GM19043 (cell line): ENCODE results near the gene KHK.
"Not testable (repeated sequence)": the region's sequence is repeated elsewhere in the genome, so short reads cannot be mapped to it uniquely, and the experiment has no call there.

Experiments used
- ATAC-seq: cut with Tn5 transposase; IDR thresholded peaks from one replicate; pipeline ENCODE4 v1.9.1; 2021; ENCODE audit warnings: low read depth; ENCODE audit not compliant: unreplicated experiment

KHK gene

DNA sequence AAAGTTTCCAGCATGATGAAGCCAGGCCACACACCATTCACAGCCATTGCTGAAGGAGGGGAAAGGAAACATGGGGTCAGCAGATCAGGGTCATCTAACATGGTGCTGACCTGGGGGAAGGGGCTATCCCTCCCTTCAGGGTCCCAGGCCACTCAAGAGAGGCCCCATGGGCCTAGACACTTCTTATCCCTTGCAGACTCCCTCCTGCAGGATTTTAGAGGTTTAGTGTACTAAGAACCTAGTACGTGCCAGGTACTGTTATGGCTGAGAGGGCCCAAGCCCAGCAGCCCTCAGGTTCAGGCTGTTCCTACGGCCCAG, 8.8 kb downstream of the KHK start:
- no peak for ATAC-seq

DNA sequence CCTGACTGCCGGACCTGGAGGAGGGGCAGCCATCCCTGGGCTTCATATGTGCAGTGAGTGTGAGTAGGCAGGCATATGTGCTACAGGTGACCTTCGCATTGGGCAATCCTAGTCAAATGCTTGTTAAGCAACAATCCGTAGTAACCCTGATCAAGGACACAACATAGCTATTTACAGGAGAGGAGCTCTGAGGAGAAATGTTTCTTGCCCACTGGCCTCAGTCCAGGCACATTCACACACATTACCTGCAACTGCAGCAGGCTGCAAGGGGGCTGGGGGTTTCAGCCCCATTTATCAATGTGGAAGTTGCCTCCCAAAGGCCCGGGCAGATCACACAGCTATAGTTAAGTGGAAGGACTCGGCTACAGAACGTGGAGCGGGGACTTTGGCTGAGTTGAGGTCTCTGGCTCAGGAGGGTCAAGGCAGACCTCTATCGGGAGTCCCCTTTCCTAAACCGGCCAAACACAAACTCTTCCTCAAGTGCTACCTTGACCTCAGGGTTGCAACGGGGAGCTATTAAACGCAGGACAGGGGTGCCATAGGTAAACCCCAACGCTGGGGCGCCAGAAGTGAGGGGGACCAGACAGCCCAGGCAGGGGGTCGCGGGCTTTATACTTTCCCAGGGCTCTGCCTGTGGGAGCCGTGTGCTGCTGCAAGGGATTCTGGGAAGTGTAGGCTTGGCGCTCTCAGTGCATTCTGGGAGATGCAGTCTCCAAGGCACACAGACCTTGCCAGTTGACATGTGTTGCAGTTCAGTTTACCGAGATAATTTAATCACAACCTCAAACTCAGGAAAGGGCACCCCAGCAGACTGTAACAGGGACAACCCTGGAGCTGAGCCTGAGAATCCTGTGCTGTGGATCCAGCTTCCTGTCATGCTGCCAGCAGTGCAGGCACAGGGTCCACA, 9.4 kb downstream of the KHK start:
- no peak for ATAC-seq

DNA sequence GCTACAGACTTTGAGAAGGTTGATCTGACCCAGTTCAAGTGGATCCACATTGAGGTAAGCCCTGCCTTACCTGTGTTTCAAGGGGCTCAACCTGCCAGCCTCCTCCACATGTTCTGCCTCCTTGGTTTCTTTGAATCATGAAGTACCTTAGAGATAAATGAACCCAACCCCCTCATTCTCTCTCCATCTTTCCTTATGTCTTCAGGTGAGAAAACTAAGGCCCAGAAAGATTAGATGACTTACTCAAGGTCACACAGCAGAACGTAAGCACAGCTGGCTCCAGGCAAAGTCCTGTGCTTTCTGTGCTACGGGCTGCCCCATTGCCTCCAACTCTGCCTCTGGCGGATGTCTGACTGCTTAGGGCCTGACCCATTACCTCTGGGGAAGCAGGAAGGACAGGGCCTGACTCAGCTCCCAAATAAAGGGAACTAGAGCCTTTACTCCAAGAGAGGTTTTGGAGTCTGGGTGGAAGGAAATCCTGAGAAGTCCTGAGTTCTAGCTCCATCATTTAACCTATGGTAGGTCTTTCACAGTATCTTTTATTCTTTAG, 10.3 kb downstream of the KHK start:
- no peak for ATAC-seq

DNA sequence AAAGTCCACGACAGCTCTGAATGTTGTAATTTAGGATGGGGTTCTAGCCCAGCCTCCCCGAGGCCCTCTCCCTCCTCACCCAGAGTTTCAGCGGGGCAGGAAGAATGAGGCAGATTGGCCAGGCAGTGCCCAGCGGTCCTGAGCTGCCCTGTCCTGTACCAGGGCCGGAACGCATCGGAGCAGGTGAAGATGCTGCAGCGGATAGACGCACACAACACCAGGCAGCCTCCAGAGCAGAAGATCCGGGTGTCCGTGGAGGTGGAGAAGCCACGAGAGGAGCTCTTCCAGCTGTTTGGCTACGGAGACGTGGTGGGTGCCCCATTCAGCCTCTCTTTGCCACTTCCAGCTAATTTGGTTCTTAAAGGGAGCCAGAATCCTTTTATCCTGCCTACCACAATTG, 10.8 kb downstream of the KHK start:
- ATAC-seq: no peak

DNA sequence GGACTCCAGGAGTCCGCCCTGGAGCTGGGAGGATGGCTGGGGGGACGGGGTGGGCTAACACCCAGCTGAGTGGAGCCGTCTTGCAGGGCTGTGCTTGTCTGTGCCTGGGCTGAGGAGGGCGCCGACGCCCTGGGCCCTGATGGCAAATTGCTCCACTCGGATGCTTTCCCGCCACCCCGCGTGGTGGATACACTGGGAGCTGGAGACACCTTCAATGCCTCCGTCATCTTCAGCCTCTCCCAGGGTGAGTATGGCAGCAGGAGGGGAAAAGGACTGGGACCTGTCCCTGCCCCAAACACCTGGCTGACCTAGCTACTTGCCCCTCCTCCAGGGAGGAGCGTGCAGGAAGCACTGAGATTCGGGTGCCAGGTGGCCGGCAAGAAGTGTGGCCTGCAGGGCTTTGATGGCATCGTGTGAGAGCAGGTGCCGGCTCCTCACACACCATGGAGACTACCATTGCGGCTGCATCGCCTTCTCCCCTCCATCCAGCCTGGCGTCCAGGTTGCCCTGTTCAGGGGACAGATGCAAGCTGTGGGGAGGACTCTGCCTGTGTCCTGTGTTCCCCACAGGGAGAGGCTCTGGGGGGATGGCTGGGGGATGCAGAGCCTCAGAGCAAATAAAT, 12.9 kb downstream of the KHK start:
- no peak for ATAC-seq

DNA sequence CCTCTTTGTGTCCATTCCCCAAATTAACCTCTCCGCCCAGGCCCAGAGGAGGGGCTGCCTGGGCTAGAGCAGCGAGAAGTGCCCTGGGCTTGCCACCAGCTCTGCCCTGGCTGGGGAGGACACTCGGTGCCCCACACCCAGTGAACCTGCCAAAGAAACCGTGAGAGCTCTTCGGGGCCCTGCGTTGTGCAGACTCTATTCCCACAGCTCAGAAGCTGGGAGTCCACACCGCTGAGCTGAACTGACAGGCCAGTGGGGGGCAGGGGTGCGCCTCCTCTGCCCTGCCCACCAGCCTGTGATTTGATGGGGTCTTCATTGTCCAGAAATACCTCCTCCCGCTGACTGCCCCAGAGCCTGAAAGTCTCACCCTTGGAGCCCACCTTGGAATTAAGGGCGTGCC, 13.5 kb downstream of the KHK start:
- no peak for ATAC-seq

DNA sequence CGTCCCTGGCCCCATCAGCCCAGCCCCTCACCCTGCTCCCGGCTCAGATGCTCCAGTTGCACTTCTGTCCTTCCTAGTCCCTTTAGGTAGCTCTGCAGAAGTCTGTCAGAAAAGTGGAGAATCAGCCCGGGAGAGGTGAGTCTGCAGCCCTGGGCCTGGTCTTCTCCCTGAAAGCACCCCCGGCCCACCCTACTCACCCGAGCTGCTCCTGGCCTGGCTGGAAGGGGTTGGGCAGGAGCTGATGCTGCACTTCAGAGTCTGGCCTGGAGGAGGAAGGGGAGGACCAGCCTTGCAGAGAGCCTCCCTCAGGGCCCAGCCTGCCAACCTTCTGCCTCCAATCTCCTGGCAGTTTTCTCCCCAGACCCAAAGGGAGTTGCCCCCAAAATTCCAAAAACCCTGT, 15.8 kb downstream of the KHK start:
- ATAC-seq: no peak

DNA sequence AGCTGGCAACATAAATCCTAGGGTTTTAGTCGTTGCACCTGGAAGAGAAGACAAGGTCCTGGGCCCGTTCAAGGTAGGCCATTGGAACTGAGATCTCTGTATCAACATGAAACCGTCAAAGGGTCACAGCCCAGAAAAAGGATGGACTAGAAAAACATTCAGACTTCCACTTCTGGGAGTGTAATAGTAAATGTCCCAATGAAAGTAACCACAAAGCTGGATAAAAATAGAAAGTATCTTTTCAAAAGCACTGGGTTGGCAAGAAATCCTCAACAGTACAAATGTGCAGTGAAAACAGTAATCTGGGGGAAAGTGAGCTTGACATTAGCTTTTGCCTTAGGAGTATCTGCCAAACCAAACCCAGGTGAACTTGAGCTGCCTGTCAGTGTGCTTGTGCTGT, 19.4 kb downstream of the KHK start:
- no peak for ATAC-seq

DNA sequence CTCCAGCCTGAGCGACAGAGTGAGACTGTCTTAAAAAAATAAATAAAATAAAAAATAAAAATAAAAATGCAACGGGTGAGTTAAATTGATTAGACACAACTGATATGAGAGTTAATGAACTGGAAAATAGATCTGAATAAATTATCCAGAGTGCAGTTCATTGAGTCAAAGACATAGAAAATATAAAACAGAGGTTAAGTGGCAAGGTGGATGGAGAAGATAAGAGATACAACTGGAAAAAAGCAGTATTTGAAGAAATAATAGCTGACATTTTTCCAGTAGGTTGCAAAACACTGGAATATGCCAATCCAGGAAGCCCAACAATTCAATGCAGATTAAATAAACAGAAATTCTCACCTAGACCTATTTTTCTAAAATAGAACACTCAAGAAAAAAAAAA, 21.6 kb downstream of the KHK start:
- ATAC-seq: no peak

DNA sequence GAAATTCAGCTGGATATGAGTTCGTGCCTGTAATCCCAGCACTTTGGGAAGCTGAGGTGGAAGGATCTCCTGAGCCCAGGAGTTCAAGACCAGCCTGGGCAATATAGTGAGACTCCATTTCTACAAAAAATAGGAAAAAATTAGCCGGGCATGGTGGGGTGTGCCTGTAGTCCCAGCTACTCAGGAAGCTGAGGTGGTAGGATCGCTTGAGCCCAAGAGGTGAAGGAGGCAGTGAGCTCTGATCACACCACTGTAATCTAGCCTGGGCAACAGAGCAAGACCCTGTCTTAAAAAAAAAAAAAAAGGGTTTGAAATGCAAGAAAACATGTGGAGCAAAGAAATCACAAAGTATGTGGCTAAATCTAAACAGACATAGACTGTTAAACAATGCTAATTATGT, 22.5 kb downstream of the KHK start:
- no peak for ATAC-seq

DNA sequence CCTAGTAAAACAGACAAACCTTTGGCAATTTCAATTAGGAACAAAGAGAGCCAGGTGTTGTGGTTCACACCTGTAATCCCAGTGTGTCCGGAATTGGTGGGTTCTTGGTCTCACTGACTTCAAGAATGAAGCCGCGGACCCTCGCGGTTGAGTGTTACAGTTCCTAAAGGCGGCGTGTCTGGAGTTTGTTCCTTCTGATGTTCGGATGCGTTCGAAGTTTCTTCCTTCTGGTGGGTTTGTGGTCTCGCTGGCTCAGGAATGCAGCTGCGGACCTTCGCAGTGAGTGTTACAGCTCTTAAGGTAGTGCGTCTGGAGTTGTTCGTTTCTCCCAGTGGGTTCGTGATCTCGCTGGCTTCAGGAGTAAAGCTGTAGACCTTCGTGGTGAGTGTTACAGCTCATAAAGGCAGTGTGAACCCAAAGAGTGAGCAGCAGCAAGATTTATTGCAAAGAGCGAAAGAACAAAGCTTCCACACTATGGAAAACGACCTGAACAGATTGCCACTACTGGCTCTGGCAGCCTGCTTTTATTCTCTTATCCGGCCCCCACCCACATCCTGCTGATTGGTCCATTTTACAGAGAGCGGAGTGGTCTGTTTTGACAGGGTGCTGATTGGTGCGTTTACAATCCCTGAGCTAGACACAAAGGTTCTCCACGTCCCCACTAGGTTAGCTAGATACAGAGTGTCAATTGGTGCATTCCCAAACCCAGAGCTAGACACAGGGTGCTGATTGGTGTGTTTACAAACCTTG, 24.2 kb downstream of the KHK start:
- ATAC-seq: not testable (repeated sequence)

DNA sequence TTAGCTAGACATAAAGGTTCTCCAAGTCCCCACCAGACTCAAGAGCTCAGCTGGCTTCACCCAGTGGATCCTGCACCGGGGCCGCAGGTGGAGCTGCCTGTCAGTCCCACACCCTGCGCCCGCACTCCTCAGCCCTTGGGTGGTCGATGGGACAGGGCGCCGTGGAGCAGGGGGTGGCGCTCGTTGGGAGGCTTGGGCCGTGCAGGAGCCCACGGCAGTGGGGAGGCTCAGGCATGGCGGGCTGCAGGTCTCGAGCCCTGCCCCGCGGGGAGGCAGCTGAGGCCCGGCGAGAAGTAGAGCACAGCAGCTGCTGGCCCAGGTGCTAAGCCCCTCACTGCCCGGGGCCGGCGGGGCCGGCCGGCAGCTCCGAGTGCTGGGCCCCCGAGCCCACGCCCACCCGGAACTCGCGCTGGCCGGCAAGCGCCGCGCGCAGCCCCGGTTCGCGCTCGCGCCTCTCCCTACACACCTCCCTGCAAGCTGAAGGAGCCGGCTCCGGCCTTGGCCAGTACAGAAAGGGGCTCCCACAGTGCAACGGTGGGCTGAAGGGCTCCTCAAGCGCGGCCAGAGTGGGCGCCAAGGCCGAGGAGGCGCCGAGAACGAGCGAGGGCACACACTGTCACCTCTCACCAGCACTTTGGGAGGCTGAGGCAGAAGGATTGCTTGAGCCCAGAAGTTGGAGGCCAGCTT, 25.0 kb downstream of the KHK start:
- ATAC-seq: not testable (repeated sequence)

DNA sequence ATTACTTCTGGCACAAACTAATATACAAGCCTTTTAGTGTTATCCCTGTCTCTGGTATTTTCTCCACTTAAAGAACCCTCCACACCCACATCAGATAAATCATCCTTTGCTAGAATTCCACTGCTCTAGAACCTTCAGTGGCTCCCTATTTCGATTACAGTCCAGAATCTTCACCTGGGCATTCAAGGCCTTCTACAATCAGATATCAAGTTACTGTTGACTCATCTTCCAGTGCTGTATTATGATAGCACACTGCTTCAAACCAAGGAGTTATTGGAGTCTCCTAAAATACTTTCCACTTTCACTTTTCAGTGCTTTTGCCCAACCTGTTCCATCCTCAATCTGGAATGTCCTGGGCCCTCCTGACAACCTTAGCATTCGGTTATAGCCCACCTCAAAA, 28.9 kb downstream of the KHK start:
- no peak for ATAC-seq

DNA sequence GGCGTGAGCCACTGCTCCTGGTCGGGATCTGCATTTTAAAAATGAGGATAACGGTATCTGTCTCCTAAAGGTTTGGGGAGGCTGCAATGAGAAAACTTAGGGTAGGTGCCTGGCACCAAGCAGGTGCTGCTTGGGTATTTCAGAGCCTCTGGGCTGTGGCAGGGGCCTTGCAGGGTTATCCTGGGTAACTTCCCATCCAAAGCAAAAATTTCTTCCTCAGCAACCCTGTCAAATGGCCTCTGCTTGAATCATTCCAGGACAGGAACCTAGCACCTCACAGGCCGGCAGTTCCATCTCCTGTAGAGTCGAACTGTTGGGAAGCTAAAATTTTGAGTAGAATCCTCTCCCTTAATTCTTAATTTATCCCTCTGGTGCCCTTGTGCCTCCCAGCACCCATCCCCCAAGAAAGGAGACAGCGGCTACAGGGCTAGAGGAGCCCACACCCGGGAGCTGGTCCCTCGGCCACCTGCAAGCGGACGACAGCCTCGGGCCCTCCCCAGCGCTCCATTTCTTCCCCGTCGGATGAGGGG, 31.5 kb downstream of the KHK start:
- no peak for ATAC-seq

DNA sequence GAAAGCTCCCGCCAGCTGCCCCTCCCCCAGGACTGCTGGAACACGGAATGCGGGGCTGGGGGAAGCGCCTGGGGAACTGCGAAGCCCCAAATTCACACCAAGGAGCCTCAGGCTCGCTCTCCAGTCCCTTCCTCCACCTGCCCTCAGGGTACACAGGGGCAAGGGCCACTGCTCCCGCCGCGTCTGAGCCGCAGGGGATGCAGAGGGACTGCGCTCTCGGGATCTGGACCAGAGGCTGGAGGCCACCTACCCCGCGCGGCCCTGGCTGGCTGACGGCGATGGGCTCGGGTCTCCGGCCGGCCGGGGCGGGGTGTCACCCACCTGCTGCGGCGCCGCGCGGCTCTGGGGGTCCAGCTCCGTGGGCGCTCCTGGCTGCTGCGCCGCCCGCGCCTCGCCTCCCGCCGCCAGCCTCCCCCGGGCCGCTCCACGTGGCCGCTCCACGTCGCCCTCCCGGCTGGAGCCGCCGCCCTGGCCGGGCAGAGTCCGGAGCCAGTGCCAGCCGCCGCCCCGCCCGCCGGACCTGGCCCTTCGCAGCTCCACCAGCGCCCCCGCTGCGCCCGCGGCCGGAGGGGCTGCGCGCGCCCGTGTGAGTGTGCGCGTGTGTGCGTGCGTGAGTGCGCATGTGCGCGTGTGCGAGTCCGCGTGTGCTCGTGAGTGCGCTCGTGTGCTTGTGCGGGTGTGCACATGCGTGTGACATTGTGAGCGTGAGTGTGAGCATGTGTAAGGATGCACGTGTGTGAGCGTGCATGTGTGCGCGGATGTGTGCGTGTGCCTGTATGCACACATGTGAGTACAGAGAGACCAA, 32.2 kb downstream of the KHK start, which contains the start of gene CGREF1:
CGREF1 (minus strand) TSS at position 604 of the 805 bp plus-strand sequence. CDS start 14,762 bp downstream, outside the sequence.
- no peak for ATAC-seq

DNA sequence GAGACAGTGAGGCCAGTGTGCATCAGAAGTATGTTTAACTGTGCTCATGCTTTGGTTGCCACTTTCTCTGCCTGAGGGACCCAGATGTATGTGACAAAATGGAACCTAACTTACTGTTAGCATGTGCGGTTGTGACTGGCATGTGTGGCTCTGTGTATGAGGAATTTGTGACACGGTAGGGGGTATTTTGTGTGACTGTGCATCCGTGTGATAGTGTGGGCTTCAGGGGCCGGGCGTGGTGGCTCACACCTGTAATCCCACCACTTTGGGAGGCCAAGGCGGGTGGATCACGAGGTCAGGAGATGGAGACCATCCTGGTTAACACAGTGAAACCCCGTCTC, 32.7 kb downstream of the KHK start:
- ATAC-seq: not testable (repeated sequence)

DNA sequence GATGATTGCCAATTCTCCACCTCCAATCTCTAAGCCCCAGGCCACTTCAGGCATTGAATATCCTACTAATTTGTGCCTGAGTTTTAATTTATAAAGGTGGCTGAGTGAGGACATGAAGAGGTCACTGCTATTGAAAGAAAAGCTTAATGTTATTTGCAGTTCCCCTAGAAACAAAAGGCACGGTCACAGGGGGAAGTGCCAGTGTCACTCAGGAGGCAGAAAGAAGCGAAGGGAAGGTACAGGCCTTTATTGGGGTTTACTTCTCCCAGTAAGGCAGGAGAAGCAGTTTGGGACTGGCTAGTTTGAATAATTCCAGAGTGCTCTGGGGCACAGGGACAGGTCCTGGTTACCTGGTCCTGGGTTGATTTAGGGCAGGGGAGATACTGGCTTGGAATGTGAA, 35.3 kb downstream of the KHK start:
- no peak for ATAC-seq

DNA sequence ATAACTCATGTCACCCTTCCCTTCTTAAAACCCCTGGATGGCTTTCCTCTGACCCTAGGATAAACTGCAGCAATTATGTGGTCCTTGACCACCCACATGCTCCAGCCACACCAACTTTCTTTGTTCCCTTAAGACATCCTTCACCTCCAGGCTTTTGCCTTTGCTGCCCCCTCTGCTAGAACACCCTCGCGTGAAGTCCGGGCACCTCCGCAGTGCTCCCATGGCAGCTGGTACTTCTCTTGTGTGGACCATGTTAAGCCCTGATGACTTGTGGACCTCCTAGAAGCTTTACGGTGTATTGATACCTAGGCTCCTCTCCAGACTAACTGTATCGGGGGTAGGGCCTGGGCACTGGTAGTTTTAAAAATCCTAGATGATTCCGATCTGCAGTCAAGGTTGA, 36.2 kb downstream of the KHK start:
- no peak for ATAC-seq

DNA sequence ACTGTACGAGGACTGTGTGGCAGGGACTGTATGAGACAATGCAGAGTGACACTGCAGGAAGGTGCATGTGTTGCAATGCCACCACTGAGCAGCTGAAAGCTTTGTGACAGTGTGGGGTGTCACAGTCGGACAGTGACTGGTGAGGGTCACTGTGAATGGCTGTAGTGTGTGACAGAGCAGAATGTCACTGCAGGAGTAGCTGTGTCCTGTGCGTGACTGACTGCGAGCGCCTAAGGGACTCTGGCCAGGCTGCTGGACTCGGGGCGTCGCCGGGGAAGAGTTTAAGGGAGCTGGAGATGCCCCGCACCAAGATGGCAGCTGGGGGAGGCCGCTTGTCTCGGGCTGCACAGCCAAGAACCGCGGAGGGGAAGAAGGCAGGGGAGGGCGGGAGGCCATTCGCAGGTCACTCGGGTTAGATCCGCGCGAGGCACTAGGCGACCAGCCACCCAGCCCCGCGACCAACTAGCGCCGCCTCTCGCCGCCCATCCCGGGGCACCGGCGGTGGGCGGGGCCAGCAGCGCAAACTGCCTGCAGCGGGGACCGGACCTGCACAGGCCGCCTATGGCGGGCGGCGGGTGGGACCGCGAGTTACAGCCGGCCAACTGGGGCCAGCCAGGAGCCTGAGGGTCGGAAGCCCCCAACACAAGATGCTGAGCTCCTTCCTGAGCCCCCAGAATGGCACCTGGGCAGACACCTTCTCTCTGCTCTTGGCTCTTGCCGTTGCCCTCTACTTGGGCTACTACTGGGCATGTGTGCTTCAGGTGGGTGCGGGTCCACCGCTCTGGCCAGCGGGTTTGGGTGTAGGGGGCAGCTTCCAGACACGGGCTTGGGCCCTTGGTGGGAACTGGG, 37.0 kb downstream of the KHK start, which contains the start of gene ABHD1:
ABHD1 (plus strand) TSS at position 514 of the 849 bp plus-strand sequence; CDS start at position 648, 134 bp downstream.
- no peak for ATAC-seq
